22Rv1 (cell line): ENCODE data around the gene INPP5A.

ENCODE experiments used
- CTCF ChIP-seq: fragments of 450-650 bp; IDR thresholded peaks from 2 replicates; pipeline ENCODE4 v1.5.1; 2017; ENCODE audit warnings: mild to moderate bottlenecking
- ZFX ChIP-seq: fragments of 450-650 bp; IDR thresholded peaks from 2 replicates; pipeline ENCODE4 v1.6.1; 2017; ENCODE audit warnings: antibody characterized with exemption, borderline replicate concordance

- TF ChIP-seq CTCF = no peak
- TF ChIP-seq ZFX = no peak
These were observed 224.7 kb downstream of the INPP5A start for GRCh38 chr10:132762267-132762666.
